ENCODE results near the gene USF2.

- TF ChIP-seq, protein P1, sequence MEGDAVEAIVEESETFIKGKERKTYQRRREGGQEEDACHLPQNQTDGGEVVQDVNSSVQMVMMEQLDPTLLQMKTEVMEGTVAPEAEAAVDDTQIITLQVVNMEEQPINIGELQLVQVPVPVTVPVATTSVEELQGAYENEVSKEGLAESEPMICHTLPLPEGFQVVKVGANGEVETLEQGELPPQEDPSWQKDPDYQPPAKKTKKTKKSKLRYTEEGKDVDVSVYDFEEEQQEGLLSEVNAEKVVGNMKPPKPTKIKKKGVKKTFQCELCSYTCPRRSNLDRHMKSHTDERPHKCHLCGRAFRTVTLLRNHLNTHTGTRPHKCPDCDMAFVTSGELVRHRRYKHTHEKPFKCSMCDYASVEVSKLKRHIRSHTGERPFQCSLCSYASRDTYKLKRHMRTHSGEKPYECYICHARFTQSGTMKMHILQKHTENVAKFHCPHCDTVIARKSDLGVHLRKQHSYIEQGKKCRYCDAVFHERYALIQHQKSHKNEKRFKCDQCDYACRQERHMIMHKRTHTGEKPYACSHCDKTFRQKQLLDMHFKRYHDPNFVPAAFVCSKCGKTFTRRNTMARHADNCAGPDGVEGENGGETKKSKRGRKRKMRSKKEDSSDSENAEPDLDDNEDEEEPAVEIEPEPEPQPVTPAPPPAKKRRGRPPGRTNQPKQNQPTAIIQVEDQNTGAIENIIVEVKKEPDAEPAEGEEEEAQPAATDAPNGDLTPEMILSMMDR (conservative IDR thresholded peaks at IDR 0.05 in 1 of 2, IDR thresholded peaks at IDR 0.05 in 1 of 2; ENCODE audit: low read depth in 1 of 2, low read length in 2 of 2), result no peak
- TF ChIP-seq EZH2 (IDR thresholded peaks at IDR 0.05; ENCODE audit: low read length, missing control alignments), result no peak
These were observed 17.3 kb upstream of the USF2 start for GRCh38 chr19:35251456-35251855.
